IMR-90 (cell line): Measurements from ENCODE around the gene FBXW10B.
"Not testable (repeated sequence)": the region's sequence is repeated elsewhere in the genome, so short reads cannot be mapped to it uniquely, and the experiment has no call there.

Source experiments
- CTCF ChIP-seq: conservative IDR thresholded peaks from 2 replicates; pipeline ENCODE4 v1.5.1; 2012; ENCODE audit warnings: mild to moderate bottlenecking, low read depth, low read length, improper control_type of control experiment
- MAZ ChIP-seq: IDR thresholded peaks from 2 replicates; pipeline ENCODE4 v1.6.1; 2012; ENCODE audit warnings: low read depth, mild to moderate bottlenecking, low read length, improper control_type of control experiment, moderate library complexity, borderline replicate concordance
- POLR2A ChIP-seq: IDR thresholded peaks from 2 replicates; pipeline ENCODE4 v1.6.1; 2012; ENCODE audit warnings: mild to moderate bottlenecking, low read depth, low read length

- TF ChIP-seq MAZ, CTCF, POLR2A: not testable (repeated sequence)
These were observed 11.5 kb upstream of the FBXW10B start for GRCh38 chr17:15630930-15631453.
